ENCODE data around the gene TIAL1.
"Not testable (repeated sequence)": the region's sequence is repeated elsewhere in the genome, so short reads cannot be mapped to it uniquely, and the experiment has no call there.

Gene TIAL1, protein sequence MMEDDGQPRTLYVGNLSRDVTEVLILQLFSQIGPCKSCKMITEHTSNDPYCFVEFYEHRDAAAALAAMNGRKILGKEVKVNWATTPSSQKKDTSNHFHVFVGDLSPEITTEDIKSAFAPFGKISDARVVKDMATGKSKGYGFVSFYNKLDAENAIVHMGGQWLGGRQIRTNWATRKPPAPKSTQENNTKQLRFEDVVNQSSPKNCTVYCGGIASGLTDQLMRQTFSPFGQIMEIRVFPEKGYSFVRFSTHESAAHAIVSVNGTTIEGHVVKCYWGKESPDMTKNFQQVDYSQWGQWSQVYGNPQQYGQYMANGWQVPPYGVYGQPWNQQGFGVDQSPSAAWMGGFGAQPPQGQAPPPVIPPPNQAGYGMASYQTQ

DNA sequence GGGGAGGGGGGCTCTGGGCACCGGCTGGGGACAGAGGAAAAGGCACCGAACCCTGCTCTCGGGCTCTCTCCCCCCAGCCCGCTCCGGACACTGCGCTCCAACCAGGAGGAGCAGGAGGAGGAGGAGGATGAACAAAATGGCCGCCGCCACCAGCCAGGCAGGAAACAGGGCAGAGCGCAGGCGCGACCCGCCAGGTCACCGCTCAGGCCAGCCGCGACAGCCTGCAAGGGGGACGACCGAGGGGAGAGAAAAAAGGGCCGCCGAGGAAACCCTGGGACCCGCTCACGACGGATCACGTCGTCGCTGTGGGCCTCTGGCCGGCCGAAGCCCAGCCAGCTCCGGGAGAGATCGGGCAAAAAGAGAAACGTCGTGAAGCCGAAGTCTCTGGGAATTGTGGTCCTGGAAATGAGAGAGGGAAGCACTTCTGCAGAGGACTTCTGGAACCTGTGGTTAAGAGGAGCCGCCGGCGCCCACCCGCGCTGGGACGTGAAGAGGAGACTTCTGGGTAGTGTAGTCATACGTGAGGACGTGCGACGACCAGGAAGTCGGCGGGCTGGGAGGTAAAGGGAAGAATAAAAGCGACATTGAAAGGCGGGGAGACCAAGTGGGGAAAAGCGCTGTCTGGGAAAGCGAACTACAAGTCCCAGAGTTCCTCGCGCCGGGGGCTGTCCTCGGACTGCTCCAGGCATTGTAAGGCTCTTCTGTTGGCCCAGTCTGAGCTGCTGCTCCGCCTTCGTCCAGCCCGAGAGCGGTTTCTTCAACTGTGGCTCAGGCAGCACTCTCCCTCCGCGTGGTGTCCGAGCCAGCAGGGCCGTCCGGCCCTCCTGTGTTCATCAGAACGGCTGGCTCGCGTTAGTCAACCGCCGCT, at the start of gene TIAL1:
TSS of gene TIAL1 (minus strand) at position 428 of the 868 bp plus-strand sequence. CDS start 499 bp downstream, outside the sequence.
- DNase-seq: peak; percentile 97 to 98

DNA sequence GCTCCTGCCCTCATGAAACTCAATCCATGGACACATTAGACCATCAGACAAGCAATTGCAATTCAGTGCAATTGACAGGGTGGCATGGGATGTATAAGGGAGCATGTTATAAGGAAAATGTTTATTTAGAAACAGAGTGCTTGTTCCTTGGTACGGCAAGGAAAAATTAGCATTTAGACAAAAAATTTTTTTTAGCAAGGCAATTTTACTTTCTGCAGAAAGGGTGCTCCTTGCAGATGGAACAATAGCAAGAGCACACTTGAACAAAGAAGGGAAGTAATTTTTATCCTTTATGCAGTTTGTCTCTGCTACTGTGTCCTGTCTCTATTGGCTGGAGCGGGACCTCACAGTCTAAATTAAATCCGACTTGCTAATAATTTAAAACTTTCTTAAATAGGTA, 48.2 kb upstream of the TIAL1 start:
- DNase-seq: no peak

DNA sequence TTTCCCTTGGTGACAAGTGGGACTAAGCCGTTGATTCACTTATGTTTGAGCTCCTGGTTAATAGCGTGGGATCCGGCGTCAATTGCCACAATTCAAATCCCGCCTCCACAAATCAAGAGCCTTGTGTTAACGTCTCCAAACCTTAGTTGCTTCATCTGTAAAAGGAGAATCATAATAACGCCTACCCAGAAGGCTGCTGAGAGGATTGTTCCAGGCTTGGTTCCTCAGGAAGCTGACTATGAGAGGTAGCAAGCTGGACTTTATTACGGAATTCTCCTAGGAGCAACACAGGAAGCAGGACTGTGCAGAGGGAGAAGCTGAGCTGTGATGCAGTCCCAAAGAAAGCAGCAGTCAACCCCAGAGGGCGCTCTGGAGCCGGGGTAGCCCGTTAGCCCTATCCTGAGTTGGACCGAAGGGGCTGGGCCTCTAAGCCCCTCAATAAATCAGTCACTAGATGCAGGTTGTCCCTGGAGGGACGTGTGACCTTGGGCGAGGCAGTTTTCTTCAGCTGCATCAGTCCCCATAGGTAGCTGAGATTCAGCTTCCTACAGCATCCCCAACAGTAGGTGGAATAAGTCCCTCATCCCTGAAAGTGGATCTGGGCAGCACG, 47.5 kb upstream of the TIAL1 start:
- DNase-seq: no peak

DNA sequence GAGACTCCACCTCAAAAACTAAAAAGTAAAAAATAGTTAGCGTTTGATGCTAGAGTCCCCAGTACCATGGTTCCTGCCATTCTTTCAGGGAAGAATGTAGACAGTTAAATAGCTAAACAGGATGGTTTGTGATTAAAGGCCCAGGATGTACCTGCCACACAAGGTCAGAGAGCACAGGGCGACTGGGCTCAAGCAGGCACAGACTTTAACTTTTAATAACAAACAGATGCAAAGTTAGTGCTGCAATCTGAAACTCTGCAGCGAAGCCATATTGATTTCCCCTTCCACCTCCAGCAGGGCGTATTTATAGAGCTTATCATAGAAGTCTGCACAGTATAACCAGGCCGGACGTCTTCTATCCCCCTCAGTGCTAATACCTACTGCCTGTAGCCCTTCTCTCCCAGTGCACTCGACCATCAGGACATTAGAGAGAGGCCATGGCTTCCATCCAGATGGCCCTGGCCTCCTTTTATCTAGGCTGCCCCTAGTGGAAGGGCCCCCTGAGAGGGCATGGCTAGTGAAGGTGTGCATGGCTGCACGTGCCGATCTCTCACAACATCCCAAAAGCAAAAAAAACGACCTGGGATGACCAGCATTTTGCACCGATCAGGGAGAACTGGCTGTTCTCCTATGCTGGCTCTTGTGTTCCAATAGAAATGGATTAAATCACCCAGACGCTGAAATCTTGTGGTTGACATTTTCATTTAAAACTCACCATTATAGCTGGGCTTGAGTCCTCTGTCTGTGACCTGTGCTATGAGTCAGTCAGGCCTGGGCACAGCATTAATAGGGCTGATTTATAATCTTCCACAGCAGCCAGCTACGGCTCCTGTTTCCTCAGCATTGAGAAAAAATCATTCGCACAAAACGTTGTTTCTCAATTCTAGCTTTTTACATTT, 46.8 kb upstream of the TIAL1 start:
- no peak for DNase-seq

DNA sequence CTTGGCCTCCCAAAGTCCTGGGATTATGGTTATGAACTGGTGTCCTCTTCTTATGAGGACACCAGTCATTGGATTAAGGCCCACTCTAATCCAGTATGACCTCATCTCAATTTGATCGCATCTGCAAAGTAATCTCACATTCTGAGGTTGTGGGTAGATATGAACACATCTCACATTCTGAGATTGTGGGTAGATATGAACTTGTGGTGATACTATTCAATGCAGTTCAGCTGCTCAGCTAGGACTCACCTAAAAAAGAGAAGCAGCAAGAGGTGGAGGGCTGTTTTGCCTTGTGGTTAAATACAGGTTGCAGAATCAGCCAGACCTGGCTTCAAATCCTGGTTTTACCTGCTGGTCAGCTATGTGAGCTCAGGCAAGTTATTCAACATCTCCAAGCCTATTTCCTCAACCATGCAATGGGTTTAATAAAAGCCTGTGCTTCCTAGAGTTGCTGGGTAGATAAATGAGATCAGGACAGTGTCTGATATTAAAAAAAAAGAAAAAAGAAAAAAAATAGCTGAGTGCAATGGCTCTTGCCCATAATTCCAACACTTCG, 45.9 kb upstream of the TIAL1 start:
- DNase-seq: no peak

DNA sequence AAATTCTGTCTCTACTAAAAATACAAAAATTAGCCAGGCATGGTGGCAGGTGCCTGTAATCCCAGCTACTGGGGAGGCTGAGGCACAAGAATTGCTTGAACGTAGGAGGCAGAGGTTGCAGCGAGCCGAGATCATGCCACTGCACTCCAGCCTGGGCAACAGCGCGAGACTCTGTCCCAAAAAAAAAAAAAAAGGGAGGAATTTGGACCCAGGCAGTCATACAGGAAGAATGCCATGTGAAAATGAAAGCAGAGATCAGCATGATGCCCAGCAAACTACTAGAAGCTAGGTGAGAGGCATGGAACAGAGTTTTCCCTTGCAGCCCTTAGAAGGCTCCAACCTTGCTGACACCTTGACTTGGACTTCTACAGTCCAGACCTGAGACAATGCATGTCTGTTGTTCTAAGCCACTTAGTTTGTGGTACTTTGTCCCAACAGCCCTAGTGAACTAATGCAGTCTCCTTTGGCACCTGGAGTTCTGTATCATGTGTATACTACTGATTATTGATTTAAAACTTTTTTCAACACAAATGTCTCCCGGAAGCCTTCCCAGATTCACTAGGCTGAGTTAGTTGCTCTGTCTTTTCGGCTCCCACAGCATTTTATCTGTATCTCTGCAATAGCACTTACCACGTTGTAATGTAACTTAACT, 44.2 kb upstream of the TIAL1 start:
- no peak for DNase-seq

DNA sequence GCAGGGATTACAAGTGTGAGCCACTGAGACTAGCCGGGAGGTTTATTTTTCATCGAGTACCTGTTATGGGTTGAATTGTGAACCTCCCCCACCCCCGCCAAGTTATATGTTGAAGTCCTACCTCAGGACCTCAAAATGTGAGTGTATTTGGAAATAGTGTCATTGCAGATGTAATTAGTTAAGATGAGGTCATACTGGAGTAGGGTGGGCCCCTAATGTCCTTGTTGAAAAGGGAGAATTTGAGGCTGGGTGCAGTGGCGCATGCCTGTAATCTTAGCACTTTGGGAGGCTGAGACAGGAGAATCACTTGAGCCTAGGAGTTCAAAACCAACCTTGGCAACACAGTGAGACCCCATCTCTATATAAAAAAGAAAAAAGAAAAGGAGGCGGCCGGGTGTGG, 43.6 kb upstream of the TIAL1 start:
- no peak for DNase-seq

DNA sequence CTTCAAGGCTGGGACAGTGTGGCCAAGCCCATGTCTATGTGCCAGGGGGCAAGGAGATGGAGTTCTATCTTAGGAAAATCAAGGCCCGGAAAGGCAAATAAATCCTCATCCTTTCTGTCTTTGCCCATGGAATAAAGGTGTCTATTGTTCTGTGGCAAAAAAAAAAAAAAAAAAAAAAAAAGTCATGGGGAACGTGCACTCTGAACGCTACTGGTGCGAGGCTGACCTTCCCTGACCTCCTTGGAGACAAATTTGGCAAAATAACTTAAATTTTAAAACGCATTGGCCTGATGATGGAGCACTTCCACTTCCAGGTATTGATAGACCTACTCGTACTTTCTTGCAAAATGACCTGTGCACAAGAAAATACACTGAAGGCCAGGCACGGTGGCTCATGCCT, 42.2 kb upstream of the TIAL1 start:
- DNase-seq: no peak

DNA sequence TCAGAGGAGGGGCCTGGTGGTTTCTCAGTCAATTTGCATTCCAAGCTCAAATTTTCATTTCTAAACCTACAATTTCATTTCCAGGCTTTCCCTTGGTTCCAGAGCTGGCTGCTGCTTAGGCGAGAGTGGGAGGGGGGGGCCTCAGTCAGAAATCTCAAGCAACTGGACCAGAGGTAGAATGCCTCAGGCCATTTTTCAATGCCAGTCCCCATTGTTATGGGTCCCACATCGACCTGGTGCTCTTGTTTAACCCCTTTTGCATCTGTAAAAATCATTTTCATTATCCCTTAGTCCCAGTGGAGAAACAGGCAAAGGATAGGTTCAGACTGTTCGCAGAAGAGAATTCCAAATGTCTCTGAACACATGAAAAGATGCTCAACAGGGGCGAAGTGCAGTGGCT, 40.9 kb upstream of the TIAL1 start:
- no peak for DNase-seq

DNA sequence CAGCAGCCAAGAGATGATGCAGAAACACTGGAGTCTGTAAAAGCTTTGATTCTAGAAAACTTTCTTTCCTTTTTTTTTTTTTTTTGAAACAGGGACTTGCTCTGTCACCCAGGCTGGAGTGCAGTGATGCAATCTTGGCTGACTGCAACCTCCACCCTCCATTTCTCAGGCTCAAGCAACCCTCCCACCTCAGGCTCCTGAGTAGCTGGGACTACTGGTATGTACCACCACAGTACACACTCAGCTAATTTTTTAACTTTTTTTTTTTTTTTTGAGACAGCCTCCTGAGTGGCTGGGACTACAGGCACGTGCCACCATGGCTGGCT, 37.4 kb upstream of the TIAL1 start:
- no peak for DNase-seq

DNA sequence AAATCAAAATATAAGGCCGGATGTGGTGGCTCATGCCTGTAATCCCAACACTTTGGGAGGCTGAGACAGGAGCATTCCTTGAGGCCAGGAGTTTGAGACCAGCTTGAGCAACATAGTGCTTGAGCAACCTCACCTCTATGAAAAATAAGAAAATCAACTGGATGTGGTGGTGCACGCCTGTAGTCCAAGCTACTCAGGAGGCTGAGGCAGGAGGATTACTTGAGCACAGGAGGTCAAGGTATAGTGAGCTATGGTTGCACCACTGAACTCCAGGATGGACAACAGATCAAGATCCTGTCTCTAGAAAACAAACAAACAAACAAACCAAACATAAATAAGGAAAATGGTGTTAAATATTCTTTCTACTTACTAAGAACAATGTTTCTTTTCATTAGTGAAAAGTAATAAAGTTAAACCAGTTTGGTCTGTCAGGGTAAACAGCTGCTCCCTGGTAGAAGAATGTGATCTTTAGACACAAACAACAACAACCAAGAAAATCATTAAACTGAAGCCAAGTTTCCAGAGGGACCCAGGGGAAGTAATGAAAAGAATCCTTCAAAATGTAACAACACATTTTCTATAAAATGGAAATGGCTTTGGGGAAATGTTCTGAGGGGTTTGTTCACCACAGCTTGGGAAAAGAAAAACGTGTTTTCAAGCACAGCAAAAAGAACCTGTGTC, 36.9 kb upstream of the TIAL1 start:
- DNase-seq: no peak

DNA sequence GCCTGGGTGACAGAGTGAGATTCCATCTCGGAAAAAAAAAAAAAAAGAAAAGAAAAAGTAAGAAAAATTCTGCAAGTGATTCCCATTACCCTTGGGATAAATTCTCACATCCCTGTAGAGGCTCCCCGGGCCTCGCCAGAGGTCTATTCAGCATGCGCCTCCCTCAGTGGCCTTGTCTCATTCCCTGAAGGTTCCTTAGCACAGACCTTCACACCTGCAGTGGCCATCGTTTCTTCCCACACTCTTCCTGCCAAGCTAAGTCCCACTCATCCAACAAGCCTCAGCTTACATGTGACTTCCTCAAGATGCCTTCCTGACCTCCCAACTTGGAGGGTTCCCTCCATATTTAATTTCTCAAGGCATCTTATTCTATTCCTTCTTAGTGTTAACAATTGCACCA, 33.5 kb upstream of the TIAL1 start:
- DNase-seq: no peak

DNA sequence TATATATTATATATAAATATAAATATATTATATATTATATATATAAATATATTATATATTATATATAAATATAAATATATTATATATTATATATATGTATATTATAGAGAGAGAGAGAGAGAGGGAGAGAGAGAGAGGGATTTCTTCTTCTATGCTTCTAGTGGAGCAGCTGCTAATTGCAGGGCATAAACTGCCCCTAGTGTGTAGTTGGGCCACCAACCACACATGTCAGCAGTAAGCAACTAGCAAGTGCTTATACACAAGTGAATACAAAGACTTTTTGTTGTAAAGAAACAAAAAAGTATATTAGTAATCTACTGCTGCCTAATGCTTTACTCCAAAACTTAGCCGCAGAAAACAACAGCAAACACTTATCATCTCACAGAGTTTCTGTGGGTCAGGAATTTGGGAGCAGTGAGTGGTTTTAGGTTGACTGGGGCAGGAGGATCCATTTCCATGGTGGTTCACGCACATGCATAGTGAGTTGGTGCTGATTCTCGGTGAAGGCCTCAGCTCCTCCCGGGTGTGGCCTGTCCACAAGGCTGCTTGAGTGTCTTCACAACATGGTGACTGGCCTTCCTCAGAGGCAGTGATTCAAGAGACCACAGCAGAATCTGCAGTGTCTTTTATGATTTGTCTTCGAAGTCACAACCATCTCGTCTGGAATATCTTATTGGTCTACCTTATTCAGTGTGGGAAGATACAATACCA, 29.0 kb upstream of the TIAL1 start:
- DNase-seq: no peak

DNA sequence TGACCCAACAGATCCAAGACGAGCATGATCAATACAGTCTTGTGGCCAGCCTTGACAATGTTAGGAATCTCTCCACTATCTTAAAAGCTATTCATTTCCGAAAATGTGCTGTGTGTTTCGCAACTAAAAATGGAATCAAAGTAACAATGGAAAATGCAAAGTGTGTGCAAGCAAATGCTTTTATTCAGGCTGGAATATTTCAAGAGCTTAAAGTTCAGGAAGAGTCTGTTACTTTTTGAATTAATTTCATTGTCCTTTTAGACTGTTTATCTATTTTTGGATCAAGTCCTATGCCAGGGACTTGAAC, 24.3 kb upstream of the TIAL1 start:
- DNase-seq: no peak

DNA sequence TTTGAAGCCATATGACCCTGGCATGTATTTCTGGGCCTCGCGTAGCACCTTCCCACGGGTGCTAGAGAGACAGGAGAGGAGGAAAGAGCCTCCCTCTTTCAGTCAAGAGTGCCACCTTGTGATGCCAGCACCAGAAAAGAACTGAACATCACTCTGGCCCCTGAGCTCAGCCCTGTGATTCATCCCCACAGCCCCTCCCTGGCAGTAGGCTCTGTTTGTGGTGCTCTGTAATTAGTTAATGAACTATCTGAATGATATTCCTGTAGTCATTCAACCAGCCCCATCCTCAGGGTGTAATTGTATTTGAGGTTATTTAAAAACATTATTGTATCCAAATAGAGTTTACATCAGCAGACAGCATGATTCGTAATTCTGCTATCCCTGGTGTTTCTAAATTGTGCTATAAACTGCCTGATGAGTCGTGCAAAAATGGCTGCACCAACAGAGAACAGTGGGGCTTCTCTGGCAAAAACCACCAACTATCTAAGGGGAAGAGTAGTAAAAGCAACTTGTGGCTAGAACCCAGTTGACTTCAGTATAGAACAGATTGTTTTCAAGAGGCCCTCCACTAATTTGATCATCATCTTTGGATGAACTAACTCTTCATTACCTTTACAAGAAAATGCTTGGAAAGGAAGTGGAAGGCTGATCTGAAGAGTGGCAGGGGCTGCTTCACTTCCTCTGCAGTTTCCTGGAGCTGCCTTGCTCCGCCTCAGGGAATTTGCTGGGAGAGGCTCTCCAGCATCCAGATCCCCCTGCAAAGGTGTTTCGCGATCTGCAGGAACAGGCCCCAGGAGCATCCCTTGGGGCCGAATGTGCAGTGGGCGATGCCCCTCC, 23.7 kb upstream of the TIAL1 start:
- no peak for DNase-seq

DNA sequence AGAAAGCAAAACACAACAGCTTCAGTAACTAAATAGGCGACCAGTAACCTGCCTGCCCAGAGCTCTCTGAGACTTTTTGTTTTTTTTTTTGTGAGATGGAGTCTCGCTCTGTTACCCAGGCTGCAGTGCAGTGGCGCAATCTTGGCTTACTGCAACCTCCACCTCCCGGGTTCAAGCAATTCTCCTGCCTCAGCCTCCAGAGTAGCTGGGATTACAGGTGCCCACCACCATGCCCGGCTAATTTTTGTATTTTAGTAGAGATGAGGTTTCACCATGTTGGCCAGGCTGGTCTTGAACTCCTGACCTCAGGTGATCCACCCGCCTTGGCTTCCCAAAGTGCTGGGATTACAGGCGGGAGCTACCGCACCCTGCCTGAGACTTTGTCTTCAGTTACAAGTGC, 23.0 kb upstream of the TIAL1 start:
- DNase-seq: not testable (repeated sequence)

DNA sequence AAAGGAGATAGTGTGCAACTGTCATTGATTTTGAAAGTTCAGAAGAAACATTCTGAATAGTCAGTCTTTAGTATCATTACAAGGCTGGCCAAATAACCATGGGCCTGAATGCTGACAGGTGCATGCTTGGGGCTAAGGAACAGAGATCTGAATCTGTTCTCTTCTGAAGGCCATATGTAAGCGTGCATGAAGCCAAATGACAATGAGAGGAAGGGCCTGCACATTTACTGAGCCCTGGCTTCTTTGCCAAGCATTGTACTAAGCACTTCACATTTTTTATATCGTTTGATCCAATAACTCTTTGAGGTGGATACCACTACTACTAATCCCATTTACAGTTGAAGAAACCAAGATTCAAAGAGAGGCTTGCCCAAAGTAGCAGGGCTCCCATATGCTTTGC, 22.5 kb upstream of the TIAL1 start:
- no peak for DNase-seq

DNA sequence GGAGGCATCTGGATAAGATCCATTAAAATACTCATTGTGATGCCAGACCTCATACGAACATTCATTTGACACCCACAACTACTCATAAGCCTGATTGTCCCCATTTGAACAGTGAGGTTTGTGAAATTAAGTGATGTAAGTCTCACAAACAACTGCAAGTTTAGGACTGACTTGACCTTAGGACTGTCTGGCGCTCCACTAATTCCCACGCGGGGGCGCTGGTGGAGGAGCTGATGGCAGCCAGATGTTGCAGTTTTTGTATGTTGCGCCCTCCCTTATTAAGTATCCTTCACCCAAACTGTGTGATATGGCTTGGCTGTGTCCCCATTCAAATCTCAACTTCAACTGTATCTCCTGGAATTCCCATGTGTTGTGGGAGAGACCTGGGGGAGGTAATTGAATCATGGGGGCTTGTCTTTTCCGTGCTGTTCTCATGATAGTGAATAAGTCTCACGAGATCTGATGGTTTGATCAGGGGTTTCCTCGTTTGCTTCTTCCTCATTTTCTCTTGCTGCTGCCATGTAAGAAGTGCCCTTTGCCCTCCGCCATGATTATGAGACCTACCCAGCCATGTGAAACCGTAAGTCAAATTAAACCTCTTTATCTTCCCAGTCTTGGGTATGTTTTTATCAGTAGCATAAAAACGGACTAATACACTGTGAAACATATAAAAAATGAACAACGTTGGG, 20.3 kb upstream of the TIAL1 start:
- no peak for DNase-seq

DNA sequence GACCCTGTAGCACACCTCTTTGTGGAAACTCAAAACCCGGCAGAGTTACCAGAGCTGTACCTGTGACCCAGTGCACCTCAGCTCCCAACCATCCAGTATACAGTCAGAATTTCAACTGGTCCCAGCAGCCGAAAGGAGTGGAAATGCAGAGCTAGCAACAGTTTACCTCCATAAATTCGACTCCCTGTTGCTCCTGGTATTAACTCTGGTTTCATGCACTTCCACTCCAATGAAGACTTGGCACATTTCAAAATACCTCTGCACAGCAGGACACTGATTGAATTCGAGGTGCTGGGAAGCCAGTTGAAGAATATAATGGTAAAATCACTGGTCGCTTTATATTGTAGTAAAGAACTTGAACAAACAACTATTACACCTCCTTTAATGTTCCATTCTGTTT, 17.9 kb upstream of the TIAL1 start:
- no peak for DNase-seq
